ENCODE data around the gene PPP2R2C.

PPP2R2C gene

GRCh38 chr4:6297266-6297815, 175.1 kb downstream of the PPP2R2C start:
- Histone ChIP-seq H3K27me3 (ENCODE audit: insufficient read depth, low read length, poor library complexity) (no peaks in the 10 kb centered on the region), H3K9ac (ENCODE audit: low read depth, low read length) (no peak overlapping the region), H3K36me3 (ENCODE audit: insufficient read depth, low read length) (no peaks in the 10 kb centered on the region), H3K4me3 (ENCODE audit: low read depth in 1 of 2, low read length in 2 of 2) (no peak overlapping the region), H3K27ac (ENCODE audit: low read length) (no peak overlapping the region), H3K4me2 (ENCODE audit: insufficient read depth, low read length) (no peak overlapping the region), H3K79me2 (ENCODE audit: insufficient read depth, low read length) (no peaks in the 10 kb centered on the region), H3K4me1 (ENCODE audit: insufficient read depth, low read length) (no peaks in the 10 kb centered on the region), H3K9me3 (ENCODE audit: insufficient read depth, low read length, severe bottlenecking) (no peaks in the 10 kb centered on the region), H2AFZ (ENCODE audit: low read depth, low read length) (no peak overlapping the region), H4K20me1 (ENCODE audit: insufficient read depth, low read length) (no peaks in the 10 kb centered on the region)
- no peak for ATAC-seq (ENCODE audit: insufficient read depth, low read depth)
- no peak for TF ChIP-seq CTCF (IDR thresholded peaks at IDR 0.05; ENCODE audit: borderline replicate concordance, extremely low read depth, low read length, poor library complexity, severe bottlenecking)
- no peak for TF ChIP-seq EZH2 (IDR thresholded peaks at IDR 0.05; ENCODE audit: borderline replicate concordance, low read depth, low read length, severe bottlenecking)
- no peak for DNase-seq

- no peak overlapping the region for H3K9ac ChIP-seq (ENCODE audit: low read depth, low read length)
- no peaks in the 10 kb centered on the region for H3K9me3 ChIP-seq (ENCODE audit: insufficient read depth, low read length, severe bottlenecking)
- H3K27ac ChIP-seq (ENCODE audit: low read length) = no peak overlapping the region
- H3K4me3 ChIP-seq (ENCODE audit: low read depth in 1 of 2, low read length in 2 of 2) = no peak overlapping the region
- no peak for ATAC-seq (ENCODE audit: insufficient read depth, low read depth)
- no peak overlapping the region for H2AFZ ChIP-seq (ENCODE audit: low read depth, low read length)
- DNase-seq = no peak
- no peaks in the 10 kb centered on the region for H3K79me2 ChIP-seq (ENCODE audit: insufficient read depth, low read length)
- no peaks in the 10 kb centered on the region for H3K27me3 ChIP-seq (ENCODE audit: insufficient read depth, low read length, poor library complexity)
- H4K20me1 ChIP-seq (ENCODE audit: insufficient read depth, low read length) = 0 out of 2 replicates have a peak, but pooled peaks cover 4% of the 10 kb centered on the region
- no peaks in the 10 kb centered on the region for H3K36me3 ChIP-seq (ENCODE audit: insufficient read depth, low read length)
- H3K4me2 ChIP-seq (ENCODE audit: insufficient read depth, low read length) = no peak overlapping the region
- H3K4me1 ChIP-seq (ENCODE audit: insufficient read depth, low read length) = no peaks in the 10 kb centered on the region
- no peak for TF ChIP-seq EZH2 (IDR thresholded peaks at IDR 0.05; ENCODE audit: borderline replicate concordance, low read depth, low read length, severe bottlenecking)
- TF ChIP-seq CTCF (IDR thresholded peaks at IDR 0.05; ENCODE audit: borderline replicate concordance, extremely low read depth, low read length, poor library complexity, severe bottlenecking) = no peak
Observed at GRCh38 chr4:6296026-6296425, 176.4 kb downstream of the PPP2R2C start.

GRCh38 chr4:6295495-6295894, 176.9 kb downstream of the PPP2R2C start:
- H3K27ac ChIP-seq (ENCODE audit: low read length) = no peak overlapping the region
- H3K36me3 ChIP-seq (ENCODE audit: insufficient read depth, low read length) = no peaks in the 10 kb centered on the region

More at GRCh38 chr4:6295495-6295894, 176.9 kb downstream of the PPP2R2C start:
- 0 out of 2 replicates have a peak, but pooled peaks cover 4% of the 10 kb centered on the region for H4K20me1 ChIP-seq (ENCODE audit: insufficient read depth, low read length)
- H3K27me3 ChIP-seq (ENCODE audit: insufficient read depth, low read length, poor library complexity) = no peaks in the 10 kb centered on the region
- H3K4me2 ChIP-seq (ENCODE audit: insufficient read depth, low read length) = no peak overlapping the region
- H3K9me3 ChIP-seq (ENCODE audit: insufficient read depth, low read length, severe bottlenecking) = no peaks in the 10 kb centered on the region
- no peaks in the 10 kb centered on the region for H3K4me1 ChIP-seq (ENCODE audit: insufficient read depth, low read length)
- no peak overlapping the region for H3K9ac ChIP-seq (ENCODE audit: low read depth, low read length)
- H2AFZ ChIP-seq (ENCODE audit: low read depth, low read length) = no peak overlapping the region
- no peak for TF ChIP-seq CTCF (IDR thresholded peaks at IDR 0.05; ENCODE audit: borderline replicate concordance, extremely low read depth, low read length, poor library complexity, severe bottlenecking)
- TF ChIP-seq EZH2 (IDR thresholded peaks at IDR 0.05; ENCODE audit: borderline replicate concordance, low read depth, low read length, severe bottlenecking) = no peak
- H3K79me2 ChIP-seq (ENCODE audit: insufficient read depth, low read length) = no peaks in the 10 kb centered on the region
- no peak overlapping the region for H3K4me3 ChIP-seq (ENCODE audit: low read depth in 1 of 2, low read length in 2 of 2)
- DNase-seq (no peak), ATAC-seq (ENCODE audit: insufficient read depth, low read depth) (no peak)
